Kasumi-1 (cell line): ENCODE results near the gene SERPINA3.

Experiments used
- DNase-seq, 2 experiments: peaks; one replicate each; lab custom pipeline; 2025; lab: John Stamatoyannopoulos, UW

Gene SERPINA3

DNA sequence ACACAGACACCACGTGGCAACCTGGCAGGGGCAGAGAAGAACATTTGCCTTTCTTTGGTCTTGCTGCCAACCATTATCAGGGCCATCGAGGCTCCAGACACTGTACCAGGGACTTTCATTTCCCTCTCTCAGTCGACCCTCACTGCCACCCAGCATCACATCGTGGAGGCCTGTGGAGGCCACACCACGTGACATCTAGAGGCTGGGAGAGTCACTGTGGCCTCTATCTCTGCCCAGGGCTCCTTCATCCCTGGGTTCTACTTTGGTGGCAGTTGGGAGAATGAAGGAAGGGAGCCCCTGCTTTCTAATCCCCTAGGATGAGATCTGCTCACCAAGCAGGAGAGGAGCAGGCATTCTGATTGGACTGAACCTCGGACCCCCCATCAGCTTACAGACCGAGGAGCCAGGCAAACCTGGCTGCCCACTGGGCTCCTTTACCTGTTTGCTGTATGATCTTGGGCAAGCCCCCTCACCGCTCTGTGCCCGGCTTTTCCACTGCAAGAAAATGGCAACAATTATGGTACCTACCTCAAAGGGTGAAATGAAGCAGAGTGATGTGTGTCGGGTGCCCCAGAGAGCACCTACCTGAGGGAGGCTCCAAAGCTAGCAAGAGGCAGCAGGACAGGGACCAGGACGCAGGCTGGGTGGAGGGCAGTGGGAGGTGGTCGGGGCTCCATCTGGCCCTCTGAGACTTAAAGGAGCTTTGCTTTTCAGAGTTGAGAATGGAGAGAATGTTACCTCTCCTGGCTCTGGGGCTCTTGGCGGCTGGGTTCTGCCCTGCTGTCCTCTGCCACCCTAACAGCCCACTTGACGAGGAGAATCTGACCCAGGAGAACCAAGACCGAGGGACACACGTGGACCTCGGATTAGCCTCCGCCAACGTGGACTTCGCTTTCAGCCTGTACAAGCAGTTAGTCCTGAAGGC, 1.8 kb downstream of the SERPINA3 start:
- DNase-seq, result no peak

DNA sequence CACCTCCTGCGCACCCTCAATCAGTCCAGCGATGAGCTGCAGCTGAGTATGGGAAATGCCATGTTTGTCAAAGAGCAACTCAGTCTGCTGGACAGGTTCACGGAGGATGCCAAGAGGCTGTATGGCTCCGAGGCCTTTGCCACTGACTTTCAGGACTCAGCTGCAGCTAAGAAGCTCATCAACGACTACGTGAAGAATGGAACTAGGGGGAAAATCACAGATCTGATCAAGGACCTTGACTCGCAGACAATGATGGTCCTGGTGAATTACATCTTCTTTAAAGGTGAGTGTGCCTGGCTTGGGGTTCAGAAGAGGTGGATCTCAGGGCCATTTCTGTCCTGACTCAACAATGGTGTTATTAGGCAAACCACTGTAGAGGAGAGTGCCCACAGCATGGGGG, 2.6 kb downstream of the SERPINA3 start:
- DNase-seq, result no peak

DNA sequence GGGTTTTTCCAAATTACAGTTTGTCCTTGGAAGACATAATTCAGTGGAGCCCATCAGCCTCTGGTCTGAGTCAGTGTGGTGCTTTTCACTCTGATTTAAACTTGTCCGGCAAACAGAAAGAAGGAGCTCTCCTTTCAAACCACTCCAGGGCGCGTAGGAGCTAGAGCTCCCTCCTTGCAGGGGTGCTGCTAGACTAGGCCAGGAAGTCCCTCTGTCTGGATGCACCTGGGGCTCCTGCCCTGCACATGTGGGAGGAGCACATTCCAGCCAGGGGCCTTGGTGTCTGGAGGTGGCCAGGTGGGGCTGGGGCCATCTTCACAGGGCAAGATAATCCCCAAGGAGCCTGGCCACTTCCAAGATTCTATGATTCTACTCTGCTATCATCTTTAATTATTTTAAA, 3.1 kb downstream of the SERPINA3 start:
- no peak for DNase-seq

DNA sequence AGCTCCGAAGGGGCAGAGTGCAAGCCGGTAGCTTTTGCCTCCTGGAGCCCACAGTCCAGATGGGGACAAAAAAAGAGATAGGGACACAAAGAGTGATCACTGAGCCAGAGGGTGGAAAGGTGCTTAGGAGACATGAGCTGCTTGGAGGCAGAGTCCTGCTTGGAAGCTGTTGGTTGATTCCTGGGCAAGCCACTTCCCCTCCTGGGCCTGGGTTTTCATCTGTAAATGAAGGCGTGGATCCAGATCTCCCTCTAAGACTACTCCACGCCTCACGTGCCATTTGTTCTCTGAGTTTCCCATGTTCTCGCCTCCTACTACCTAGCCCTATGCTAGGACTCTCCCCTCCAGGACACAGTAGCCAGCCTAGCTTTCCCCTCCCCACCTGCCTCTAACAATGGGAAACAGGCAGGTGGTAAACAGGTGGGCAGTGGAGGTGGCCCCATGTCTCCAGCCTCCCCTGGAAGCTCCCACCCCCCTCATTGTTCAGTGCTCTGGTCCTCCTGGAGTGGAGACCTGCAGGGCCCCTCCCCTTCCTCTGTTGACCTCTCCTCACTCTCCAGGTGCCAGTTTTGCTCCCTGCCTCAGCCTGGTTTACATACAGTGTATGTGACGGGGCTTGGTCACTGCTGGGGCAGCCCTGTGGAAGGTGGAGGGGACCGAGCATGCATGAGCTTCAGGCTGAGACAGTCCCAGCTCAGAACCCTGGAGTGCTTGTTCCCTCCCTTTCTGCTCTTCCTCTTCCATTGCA, 3.8 kb downstream of the SERPINA3 start:
- DNase-seq, result no peak

DNA sequence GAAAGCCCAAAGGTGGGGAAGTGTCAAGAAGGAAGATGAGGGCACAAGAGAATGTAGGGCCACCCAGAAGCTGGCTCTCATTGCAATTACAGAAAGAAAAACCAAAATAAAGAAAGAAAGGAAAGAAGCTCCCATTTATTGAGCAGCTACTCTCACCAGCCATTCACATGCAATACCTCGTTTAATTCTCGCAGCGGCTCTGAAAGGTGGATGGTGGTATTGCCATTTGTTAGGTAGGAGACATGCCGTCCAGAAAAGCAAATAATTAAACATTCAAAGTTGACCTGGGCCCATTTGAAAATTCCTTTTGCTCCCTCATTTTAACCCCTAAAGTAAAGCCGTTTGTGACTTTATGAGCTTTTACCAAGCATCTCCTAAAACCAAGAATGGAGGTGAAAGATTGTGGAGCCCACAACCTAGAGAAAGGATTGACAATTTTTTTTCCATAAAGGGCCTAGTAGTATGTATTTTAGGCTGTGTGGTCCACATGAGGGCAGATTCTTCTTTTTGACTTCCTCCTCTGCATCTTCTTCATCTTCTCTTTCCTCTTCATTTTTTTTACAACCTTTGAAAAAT, 5.3 kb downstream of the SERPINA3 start:
- no peak for DNase-seq

DNA sequence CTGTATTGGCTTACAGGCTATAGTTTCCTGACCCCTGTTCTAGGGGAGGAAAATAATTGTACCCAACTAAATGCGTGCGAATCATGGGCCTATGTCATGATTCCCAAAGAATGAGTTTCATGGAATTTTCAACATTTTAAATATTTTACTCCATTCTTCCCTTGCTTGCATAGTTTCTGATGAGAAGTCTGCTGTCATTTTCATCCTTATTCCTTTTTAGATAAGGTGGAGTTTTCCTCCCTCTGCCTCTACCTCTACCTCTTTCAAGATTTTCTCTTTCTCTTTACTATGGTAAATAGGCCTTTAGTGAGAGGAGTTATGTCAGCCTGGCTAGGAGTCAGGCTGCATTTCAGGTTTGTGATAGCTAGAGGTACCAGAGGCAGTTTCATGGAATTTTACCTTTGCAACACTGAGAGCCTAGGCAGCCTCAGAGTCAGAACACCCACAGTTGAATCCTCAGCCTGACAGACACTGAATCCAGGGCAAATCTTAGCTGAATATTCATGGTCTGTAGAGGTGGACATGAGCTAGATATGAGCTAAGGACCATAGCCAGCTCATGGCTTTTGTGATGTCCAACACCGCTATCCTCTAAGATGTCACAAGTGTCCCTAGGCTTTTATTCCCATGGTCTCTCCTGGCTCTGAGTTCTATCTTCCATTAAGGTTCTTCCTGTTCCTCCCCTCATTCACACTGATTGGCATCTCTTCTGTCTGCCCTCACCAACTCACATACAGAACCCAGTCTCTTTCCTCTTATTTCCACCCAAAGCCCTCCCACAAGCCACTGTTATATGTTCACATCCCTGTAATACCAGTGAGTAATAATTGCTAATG, 6.0 kb downstream of the SERPINA3 start:
- peak in 1 of 2 experiments; percentile 1 for DNase-seq

DNA sequence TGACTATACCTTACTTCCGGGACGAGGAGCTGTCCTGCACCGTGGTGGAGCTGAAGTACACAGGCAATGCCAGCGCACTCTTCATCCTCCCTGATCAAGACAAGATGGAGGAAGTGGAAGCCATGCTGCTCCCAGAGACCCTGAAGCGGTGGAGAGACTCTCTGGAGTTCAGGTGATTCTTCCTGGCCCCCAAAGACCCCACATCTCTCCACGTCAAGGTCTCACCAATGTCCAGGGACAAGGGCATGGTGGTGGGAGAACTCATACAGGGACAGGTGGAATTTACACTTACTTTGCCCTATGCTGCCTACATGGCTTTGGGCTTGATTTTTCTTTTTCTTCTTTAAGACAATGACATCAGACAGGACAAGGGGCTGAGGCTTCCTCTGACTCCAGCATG, 7.1 kb downstream of the SERPINA3 start:
- no peak for DNase-seq

DNA sequence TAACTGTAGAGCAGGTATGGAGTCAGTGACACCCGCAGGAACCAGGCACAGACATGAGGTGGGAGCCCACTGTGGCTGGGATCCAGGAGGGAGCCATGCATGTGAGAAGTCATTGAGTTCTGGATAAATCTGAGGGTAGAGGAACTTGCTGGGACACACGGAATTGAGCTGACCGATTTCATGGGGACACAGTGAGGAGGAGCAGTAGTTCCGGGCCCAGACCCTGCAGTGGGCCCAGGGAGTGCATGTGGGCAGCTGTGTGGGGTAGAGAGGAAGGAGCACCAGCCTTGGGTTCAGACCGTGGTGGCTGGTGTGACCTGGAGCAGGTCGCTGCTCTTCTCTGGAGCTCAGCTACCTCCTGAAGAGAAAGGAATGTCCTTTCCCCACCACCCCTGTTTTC, 8.4 kb downstream of the SERPINA3 start:
- DNase-seq, result no peak

DNA sequence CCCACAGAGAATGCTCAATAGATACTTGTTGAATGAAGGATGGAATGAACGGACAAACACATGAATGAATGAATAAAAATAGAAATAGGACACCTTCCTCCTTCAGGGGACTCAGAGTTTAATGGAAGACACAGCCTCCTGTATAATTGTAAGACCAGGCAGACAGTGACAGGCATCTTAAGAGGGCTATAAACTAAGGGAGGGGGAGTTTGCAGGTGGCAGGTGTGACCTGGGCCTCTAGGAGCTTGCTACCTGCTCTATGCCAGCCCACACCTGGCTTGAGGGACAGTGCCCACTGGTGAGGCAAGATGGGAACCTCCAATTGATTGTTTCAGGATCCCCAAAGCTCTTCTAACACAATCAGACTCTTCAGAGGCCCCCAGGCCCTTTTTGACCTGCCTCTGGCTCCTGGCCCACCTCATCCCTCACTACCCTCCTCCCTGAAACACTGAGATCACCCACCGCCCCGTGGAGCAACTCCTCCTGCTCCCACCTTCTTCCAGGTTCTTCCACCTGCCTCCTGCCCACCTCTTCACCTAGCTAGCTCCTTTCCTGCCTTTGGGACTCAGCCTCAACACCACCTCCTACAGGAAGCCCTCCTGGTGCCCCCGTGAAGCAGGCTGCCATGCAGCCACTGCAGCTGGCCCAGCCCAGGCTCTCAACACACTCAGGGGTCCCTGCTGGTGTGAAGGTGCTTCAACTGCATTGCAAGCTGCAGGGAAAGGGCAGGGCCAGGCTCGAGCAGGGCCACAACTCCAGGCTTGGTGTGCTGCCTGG, 9.4 kb downstream of the SERPINA3 start:
- no peak for DNase-seq

DNA sequence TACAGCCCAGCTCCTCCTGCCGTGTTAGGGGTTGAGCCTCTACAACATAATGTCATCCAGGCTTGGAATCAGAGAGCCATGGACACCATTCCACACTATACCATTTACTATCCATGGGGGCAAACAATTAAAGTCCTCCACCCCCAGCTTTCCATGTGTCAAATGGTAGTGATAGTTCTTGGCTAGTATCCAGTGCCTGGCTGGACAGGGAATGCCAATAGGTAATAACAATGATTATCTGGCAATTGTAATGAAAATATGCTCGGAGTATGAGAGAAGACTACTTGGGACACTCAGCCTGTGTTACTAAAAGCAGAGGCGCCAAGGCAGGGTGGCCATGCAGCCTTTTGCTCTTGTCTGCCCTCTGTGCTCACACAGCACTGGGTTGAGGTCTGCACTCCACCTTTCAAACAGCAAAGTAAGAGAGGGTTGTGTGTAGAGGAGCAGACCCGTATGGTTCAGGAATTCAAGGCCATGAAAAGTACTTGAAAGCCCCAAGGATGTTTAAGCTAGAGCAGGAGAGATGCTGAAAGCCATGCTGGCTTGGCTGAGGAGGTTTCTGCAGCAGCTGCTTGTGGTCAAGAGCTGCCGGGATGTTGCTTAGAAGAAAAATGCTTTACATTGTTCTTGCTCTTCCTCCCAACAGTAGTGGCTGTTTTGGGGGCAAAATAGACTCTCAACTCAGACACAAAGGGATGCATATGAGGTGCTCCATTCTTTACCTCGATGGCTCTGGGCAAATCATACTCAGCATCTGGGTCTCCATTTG, 10.6 kb downstream of the SERPINA3 start:
- DNase-seq, result no peak

DNA sequence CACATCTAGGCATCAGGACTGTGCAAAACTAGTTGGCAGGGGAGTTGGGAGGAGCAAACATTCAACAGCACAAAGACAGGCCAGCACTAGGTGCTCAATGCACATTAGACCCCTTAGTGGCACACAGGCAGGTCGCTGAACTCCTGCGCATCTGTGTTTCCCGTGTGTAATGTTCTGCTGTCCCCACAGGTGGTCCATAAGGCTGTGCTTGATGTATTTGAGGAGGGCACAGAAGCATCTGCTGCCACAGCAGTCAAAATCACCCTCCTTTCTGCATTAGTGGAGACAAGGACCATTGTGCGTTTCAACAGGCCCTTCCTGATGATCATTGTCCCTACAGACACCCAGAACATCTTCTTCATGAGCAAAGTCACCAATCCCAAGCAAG, 11.2 kb downstream of the SERPINA3 start:
- DNase-seq, result no peak

DNA sequence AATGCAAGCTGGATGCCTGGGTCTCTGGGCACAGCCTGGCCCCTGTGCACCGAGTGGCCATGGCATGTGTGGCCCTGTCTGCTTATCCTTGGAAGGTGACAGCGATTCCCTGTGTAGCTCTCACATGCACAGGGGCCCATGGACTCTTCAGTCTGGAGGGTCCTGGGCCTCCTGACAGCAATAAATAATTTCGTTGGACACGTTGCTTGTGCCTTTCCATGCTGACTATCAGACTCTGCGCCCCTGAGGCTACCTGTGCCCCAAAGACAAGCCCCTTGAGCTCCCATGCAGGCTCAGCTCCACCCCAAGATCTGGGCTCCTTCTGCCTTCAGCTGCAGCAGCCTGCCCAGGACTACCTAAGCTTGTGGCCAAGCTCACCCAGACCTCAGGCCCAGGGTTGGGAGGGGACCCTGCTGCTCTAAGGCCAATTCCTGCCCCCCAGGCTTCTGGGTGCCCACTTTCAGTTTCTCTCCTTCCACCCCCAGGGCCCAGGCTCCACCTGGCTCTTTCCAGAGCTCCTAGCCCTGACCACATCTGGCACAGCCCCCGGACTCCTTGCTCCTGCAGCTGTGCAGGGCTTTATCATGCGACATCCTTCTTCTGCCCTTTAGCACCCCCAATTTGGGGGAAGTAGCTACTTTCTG, 11.8 kb downstream of the SERPINA3 start:
- no peak for DNase-seq

DNA sequence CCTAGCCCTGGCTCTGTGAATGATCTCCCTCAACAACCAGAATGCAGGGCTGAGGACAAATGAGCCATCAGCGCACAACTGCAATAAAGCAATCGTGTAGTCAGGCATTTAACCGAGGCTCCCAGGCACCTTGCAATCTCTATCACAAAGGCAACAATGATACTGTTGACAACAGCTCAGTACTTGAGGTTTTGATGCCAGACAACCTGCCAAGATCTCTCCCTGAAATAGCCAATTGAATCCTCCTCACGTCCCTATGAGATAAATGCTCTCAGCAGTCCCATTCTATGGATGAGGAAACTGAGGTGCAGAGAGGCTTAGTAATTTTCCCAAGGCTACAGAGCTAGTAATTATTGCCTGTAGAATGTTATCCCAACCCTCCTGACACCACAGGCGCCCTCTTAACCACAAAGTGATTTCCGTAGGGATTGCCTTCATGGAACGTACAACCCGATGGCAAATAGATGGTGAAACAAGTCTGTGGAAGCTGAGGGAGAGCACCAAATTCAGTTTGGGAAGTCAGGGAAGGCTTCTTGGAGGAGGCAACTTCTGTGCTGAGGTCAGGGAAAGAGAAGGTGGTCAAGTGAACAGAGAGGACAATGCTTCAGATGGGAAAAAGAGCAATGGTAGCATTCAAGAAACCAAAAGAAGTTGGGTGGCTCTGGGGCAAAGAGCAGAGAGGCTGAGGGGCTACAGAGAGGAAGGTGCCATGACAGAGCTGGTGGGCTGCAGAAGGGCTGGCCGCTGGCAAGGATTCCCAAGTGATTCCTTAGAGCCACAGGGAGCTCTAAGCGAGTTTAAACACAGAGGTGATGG, 12.6 kb downstream of the SERPINA3 start:
- DNase-seq, result no peak

DNA sequence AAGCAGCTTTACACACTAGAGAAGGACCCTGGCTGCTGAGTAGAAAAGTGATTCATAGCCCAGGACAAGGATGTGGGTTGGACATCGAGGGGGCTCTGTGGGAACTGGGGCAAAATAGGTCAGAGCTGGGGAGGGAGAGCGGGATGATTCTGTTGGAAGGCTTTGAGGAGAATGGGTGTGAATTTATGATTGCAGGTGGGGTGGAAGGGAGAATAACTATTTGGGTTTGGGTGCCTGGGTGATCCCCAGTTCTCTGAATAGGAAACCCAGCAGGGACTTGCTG, 13.1 kb downstream of the SERPINA3 start:
- no peak for DNase-seq

DNA sequence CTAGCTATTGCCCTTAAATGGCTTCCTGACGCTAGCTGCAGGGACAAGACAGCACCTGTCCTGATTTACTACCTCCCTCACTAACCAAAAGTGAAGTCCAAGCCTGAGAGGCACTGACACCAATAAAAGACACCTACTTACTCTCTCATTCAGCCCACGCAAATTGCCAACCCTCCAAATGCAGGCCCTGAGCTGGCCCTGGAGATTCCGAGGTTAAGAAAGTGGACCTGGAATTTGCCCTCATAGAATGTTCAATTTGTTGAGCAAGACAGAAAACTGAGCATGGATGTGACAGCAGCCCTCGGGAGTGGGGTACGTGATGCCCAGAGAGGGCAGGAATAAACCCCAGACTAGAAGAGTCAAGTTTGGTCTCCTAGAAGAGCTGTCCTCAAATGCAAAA, 16.4 kb downstream of the SERPINA3 start:
- DNase-seq, result no peak

DNA sequence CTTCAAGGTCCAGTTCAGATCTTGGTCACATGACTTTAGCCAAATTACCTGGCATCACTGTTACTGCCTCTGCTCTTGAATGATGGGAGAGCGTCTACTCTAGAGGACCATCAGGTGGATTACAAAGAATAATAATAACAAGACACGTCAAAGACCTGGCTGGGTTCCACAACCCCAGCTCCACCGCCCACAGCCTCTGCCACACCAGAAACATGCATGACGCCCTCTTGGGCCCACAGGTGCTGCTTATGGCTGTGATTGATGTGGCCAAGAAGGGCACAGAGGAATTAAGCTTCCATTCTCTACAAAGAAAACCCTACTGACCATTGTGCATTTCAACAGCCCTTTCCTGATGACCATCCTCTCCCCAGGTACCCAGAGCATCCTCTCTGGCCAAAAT, 18.2 kb downstream of the SERPINA3 start:
- no peak for DNase-seq

DNA sequence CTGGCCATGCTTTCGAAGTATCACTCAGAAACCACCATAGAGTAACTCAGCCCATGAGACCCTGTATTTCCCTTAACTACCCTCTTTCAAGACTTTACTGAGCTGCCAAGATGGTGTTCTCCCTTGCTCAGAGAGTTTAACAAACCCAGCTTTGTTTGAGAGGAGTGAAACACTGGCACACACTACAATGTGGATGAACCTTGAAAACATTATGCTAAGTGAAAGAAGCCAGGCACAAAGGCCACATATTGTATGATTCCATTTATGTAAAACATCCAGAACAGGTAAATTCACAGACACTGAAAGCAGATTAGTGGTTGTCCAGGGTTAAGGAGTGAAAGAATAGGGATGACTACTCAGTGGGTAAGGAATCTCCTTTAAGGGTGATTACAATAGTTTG, 18.9 kb downstream of the SERPINA3 start:
- no peak for DNase-seq

DNA sequence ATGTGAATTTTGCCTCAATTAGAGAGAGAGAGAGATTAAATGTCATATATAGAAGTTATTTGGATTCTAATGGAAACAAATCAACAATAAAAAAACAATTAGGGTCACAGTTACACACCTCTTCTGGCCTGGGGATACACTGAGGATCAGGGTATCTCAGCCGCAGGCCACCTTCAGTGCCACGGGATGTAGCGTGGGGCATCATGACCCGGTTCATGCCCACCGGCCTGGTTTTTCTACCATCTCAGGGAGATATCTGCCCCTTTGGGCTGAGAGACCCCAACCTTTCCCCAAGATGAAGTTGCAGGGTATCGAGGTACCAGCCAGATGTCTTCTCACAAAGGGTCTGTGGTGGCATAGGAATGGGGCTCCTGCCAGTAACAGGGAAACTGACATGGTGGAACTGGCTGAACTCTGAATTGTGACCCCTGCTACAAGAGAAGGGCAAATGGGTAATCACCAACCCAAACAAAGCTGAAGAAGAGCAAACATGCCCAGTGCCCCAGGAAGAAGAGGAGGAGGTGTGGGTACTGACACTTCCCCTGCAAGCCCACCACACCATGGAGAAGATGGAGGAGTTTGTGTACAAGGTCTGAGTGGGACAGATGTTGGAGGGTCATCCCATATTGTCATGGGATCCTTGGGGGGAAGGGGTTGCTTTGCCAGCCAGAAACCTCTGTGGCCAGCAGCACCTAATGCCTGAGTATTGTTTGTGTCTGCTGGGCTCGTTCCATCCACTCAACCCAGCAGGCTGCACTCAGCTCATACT, 19.5 kb downstream of the SERPINA3 start:
- DNase-seq, result no peak

DNA sequence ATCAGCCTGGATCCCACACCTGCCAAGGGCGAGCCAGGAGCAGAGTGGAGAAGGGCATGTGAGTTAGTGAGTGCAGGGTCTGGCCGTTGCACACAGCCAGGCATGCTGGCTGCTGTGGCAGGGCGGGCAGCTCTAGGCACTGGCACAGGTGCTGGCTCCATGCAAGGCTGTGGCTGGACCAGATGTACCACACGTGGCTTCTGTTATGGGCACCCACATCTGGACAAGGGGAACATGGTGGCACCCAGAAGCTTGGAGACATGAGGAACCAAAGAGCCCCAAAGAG, 20.1 kb downstream of the SERPINA3 start:
- DNase-seq, result no peak
